NCI-H82 treated with DMSO at 0.1 percent for 48 hours (cell line): Measurements from ENCODE around the gene ZDHHC14.
A peak's percentile ranks its signal among the peaks of the same experiment; 100 is the strongest.

Source experiments
- DNase-seq: peaks from one replicate; lab custom pipeline; 2025; ENCODE audit not compliant: unreplicated experiment; lab: John Stamatoyannopoulos, UW

ZDHHC14 gene

GRCh38 chr6:157488058-157488457 is 107.1 kb downstream of the ZDHHC14 start:
- DNase-seq, result no peak

GRCh38 chr6:157488716-157489118 is 107.7 kb downstream of the ZDHHC14 start:
- DNase-seq, result peak; percentile 71

- no peak for DNase-seq
Observed at GRCh38 chr6:157490611-157491269, 109.8 kb downstream of the ZDHHC14 start.

- DNase-seq, result no peak
Observed at GRCh38 chr6:157491571-157492232, 110.7 kb downstream of the ZDHHC14 start.

- DNase-seq, result no peak
Observed at GRCh38 chr6:157492249-157492648, 111.3 kb downstream of the ZDHHC14 start.

- DNase-seq, result no peak
Observed at GRCh38 chr6:157492741-157493140, 111.8 kb downstream of the ZDHHC14 start.

GRCh38 chr6:157493173-157493572 is 112.2 kb downstream of the ZDHHC14 start:
- no peak for DNase-seq

- DNase-seq, result no peak
Observed at GRCh38 chr6:157493576-157493975, 112.6 kb downstream of the ZDHHC14 start.

GRCh38 chr6:157494132-157494710 is 113.2 kb downstream of the ZDHHC14 start:
- DNase-seq, result no peak

GRCh38 chr6:157496534-157497095 is 115.6 kb downstream of the ZDHHC14 start:
- DNase-seq, result no peak

- DNase-seq, result no peak
Observed at GRCh38 chr6:157497579-157497978, 116.6 kb downstream of the ZDHHC14 start.

GRCh38 chr6:157498817-157499216 is 117.8 kb downstream of the ZDHHC14 start:
- DNase-seq, result no peak

GRCh38 chr6:157500022-157500421 is 119.0 kb downstream of the ZDHHC14 start:
- no peak for DNase-seq

GRCh38 chr6:157503018-157503747 is 122.2 kb downstream of the ZDHHC14 start:
- DNase-seq, result no peak

- no peak for DNase-seq
Observed at GRCh38 chr6:157505912-157506491, 125.0 kb downstream of the ZDHHC14 start.

GRCh38 chr6:157510323-157511188 is 129.6 kb downstream of the ZDHHC14 start:
- no peak for DNase-seq

GRCh38 chr6:157511682-157512381 is 130.8 kb downstream of the ZDHHC14 start:
- DNase-seq, result no peak

- DNase-seq, result no peak
Observed at GRCh38 chr6:157512382-157512682, 131.3 kb downstream of the ZDHHC14 start.

GRCh38 chr6:157513004-157513603 is 132.1 kb downstream of the ZDHHC14 start:
- DNase-seq, result no peak
